IPS-20b (cell line): ENCODE measurements around the gene PTPRN2.
"Not testable (repeated sequence)": the region's sequence is repeated elsewhere in the genome, so short reads cannot be mapped to it uniquely, and the experiment has no call there.

Source experiments
- H3K27ac ChIP-seq: one replicate; pipeline ENCODE4 v1.5.1; 2013; ENCODE audit warnings: low read length
- H3K27me3 ChIP-seq: 2 replicates; pipeline ENCODE4 v1.6.1; 2013; ENCODE audit warnings: mild to moderate bottlenecking, low read length, inconsistent platforms; ENCODE audit not compliant: insufficient read depth
- H3K36me3 ChIP-seq: 2 replicates; pipeline ENCODE4 v1.6.1; 2013; ENCODE audit warnings: low read depth, mild to moderate bottlenecking, inconsistent platforms, low read length, moderate library complexity; ENCODE audit not compliant: insufficient read depth
- H3K4me1 ChIP-seq: 2 replicates; pipeline ENCODE4 v1.6.1; 2013; ENCODE audit warnings: mild to moderate bottlenecking, control low read depth, inconsistent platforms, low read length, moderate library complexity; ENCODE audit not compliant: insufficient read depth
- H3K4me3 ChIP-seq: 2 replicates; pipeline ENCODE4 v1.5.1; 2013; ENCODE audit warnings: mild to moderate bottlenecking, low read length, inconsistent platforms
- H3K9ac ChIP-seq: 2 replicates; pipeline ENCODE4 v1.6.1; 2013; ENCODE audit warnings: low read depth, mild to moderate bottlenecking, inconsistent platforms, low read length, moderate library complexity
- H3K9me3 ChIP-seq: 2 replicates; pipeline ENCODE4 v1.6.1; 2013; ENCODE audit warnings: mild to moderate bottlenecking, low read depth, low read length, inconsistent platforms; ENCODE audit not compliant: insufficient read depth

The PTPRN2 gene

DNA sequence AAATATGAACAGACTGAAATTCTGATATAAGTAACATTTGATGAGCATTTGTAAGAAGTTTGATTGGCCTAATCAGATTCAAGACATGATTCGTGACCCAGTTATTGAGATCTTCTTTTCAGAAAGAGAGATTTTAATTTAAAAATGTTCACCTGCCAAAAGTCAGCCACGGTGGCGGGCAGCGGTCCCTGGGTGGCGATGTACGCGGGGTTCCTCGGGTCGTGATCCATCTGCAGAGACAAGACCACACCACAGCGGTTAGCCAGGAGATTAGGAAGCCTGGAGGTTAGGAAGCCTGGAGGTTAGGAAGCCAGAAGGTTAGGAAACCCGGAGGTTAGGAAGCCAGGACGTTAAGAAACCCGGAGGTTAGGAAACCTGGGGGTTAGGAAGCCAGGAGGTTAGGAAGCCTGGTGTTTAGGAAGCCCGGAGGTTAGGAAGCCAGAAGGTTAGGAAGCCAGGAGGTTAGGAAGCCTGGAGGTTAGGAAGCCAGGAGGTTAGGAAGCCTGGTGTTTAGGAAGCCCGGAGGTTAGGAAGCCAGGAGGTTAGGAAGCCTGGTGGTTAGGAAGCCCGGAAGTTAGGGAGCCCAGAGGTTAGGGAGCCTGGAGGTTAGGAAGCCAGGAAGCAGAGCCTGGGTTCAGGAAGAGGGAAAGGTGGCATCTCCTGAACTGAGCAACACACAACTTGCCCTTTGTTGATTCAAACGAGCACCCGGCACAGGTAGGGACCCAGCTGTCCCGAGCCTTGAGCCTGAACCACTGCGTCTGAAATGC lies 992.4 kb downstream of the PTPRN2 start:
- Histone ChIP-seq H3K27me3 (peaks cover 98% of the 10 kb centered on the region), H3K27ac (no peak overlapping the region), H3K9me3 (peaks cover 55% of the 10 kb centered on the region), H3K9ac (no peak overlapping the region), H3K4me1 (no peaks in the 10 kb centered on the region), H3K36me3 (no peaks in the 10 kb centered on the region), H3K4me3 (no peak overlapping the region)

DNA sequence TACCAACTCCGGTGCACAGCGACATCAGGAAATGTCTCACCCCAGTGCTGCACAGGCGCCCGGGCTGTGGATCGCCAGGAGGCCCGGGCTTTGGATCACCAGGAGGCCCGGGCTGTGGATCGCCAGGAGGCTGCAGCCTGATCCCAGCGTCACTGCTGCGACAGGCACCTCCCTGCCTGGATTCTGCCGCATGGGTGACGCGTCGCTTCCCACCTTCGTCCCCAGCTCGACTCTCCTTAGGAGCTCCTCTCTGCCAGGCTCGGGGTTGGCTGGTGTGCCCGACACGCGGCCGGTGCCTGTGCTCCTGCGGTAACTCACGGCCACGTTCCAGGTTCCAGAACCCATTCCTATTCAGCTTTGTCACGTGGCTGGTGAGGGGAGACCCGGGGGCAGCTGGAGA lies 993.3 kb downstream of the PTPRN2 start:
- Histone ChIP-seq H3K27ac (no peak overlapping the region), H3K9me3 (peaks cover 56% of the 10 kb centered on the region), H3K4me1 (no peaks in the 10 kb centered on the region), H3K9ac (no peak overlapping the region), H3K36me3 (no peaks in the 10 kb centered on the region), H3K4me3 (no peak overlapping the region), H3K27me3 (peaks cover 100% of the 10 kb centered on the region)

DNA sequence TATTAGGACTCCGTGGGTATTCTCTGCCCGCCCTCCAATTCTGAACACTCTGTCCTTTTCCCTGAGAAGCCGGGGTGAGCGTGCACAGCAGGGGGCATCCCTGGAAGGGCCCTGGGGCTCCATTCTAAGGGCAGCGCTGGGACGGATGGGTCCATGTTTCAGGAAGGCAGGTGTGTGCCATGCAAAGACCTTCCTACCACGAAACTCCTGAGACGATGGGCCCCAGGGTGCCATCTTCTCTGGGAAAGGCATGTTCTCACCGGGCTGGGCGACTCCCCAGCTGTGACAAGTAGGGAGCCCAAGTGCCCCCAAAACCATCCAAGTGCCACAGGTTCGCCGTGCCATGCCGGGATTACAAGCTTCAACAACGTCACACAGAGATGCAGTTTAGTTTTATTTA lies 994.1 kb downstream of the PTPRN2 start:
- no peak overlapping the region for H3K4me3 ChIP-seq
- no peaks in the 10 kb centered on the region for H3K4me1 ChIP-seq
- peaks cover 64% of the 10 kb centered on the region for H3K9me3 ChIP-seq
- no peak overlapping the region for H3K9ac ChIP-seq
- H3K27ac ChIP-seq = no peak overlapping the region
- no peaks in the 10 kb centered on the region for H3K36me3 ChIP-seq
- H3K27me3 ChIP-seq = peaks cover 100% of the 10 kb centered on the region

DNA sequence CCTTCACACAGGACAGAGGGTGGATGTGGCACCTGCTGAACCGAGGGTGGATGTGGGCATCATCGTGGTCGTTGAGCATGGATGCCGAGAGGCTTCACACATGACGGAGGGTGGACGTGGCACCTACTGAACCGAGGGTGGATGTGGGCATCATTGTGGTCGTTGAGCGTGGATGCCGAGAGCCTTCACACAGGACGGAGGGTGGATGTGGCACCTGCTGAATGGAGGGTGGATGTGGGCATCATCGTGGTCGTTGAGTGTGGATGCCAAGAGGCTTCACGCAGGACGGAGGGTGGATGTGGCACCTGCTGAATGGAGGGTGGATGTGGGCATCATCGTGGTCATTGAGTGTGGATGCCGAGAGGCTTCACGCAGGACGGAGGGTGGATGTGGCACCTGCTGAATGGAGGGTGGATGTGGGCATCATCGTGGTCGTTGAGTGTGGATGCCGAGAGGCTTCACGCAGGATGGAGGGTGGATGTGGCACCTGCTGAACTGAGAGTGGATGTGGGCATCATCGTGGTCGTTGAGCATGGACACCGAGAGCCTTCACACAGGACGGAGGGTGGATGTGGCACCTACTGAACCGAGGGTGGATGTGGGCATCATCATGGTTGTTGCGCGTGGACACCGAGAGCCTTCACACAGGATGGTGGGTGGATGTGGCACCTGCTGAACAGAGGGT lies 994.8 kb downstream of the PTPRN2 start:
- not testable (repeated sequence) for H3K4me3 ChIP-seq, H3K27ac ChIP-seq, H3K36me3 ChIP-seq, H3K9ac ChIP-seq, H3K4me1 ChIP-seq
- Histone ChIP-seq H3K27me3 (peaks cover 99% of the 10 kb centered on the region), H3K9me3 (peaks cover 66% of the 10 kb centered on the region)

DNA sequence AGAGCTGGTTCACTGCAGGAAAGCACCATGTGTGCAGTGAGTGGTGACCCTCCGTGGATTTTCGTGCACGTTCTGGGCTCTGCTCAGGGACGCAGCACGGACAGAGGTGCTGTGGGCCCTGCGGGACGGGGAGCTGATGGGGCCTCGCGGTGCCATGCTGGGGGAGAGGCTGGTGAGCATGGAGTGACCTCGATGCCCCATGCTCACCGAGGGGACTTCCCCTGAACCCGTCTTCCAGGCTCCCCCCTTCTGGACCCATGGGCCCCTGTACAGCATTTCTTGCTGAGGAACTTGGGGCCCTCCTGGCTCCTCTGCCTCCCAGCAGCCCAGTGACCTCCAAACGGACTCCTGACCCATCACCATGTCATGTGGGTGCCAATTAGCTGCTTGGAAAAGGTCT lies 997.1 kb downstream of the PTPRN2 start:
- Histone ChIP-seq H3K27ac (no peak overlapping the region), H3K27me3 (peaks cover 94% of the 10 kb centered on the region), H3K4me1 (no peaks in the 10 kb centered on the region), H3K4me3 (no peak overlapping the region), H3K9me3 (peaks cover 69% of the 10 kb centered on the region), H3K36me3 (no peaks in the 10 kb centered on the region), H3K9ac (no peak overlapping the region)

DNA sequence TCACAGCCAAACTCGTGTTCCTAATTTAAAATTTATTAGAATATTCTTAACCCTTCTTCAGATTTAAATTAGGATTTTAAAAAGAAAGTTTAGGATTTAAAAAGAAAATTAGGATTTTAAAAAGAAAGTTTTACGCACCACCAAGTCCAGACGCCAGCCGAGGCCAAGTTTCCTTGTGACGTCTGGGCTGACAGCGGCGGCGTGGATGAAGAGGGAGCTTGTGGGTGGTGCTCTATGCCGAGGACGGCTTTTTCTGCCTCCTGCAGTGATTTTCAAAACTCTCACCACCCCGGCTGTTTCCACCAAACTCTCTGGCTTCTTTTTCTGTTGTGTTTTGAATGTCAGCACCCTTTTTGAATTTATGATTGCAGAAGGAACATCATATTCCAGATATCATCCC lies 997.9 kb downstream of the PTPRN2 start:
- H3K36me3 ChIP-seq = no peaks in the 10 kb centered on the region
- H3K27me3 ChIP-seq = peaks cover 85% of the 10 kb centered on the region
- H3K9ac ChIP-seq = no peak overlapping the region
- no peaks in the 10 kb centered on the region for H3K4me1 ChIP-seq
- peaks cover 77% of the 10 kb centered on the region for H3K9me3 ChIP-seq
- H3K27ac ChIP-seq = no peak overlapping the region
- H3K4me3 ChIP-seq = no peak overlapping the region

DNA sequence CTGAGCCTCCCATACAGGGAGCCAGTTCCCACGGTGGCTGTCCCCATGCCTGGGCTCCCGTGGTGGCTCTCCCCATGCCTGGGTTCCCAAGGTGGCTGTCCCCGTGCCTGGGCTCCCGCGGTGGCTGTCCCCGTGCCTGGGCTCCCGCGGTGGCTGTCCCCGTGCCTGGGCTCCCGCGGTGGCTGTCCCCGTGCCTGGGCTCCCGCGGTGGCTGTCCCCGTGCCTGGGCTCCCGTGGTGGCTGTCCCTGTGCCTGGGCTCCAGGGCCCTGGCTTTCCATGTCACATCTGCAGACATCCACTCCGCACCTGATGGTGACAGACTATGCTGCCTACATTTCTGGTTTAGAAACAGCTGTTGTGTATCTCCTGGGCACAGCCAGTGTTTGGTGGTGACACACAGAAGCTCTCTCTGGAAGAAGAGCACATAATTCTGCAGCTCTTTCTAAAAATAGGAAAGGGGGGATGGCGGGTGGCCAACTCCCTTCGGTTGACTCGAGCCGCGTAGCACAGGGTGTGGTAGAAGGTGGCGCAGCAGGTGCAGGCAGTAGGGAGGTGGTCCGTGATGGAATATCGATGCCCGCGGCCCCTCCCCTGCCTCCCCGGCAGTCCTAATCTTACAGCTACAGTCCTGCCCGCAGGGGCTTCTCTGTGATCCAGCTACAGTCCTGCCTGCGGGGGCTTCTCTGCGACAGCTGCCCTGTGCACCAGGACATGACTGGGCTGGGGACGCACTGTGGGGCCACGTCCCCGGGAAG lies 999.6 kb downstream of the PTPRN2 start:
- Histone ChIP-seq H3K4me3 (no peak overlapping the region), H3K9ac (no peak overlapping the region), H3K27ac (no peak overlapping the region), H3K27me3 (peaks cover 68% of the 10 kb centered on the region), H3K36me3 (no peaks in the 10 kb centered on the region), H3K9me3 (peaks cover 71% of the 10 kb centered on the region), H3K4me1 (no peaks in the 10 kb centered on the region)

DNA sequence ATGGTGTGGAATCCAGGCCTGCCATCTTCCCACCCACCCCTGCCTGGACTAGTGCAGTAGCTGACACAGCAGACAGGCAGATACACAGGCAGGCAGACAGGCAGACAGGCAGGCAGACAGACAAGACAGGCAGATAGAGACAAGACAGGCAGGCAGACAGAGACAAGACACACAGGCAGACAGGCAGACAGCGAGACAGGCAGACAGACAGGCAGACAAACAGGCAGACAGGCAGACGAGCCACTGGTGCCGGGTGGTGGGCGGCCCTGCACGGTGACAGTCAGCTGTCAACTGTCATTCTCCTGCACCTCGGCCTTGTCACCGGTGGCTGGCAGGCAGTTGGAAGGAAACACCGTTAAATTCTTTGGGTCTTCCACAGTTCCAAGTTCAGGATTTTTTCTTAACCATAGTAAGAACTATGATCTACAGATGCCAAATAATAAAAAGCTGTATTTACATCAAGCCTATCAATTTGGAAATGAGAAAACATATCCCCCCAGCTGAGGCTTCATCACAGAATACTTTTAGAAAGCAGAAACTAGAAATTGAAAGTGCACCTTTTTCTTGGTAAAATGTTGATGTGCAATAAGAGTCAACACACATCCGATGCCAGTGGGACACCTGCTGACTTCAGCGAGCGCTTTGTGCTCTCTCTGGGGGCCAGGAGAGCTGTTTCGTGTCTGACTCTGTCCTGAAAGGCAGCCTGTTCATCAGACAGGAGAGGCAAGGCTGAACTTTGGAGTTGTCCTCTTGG lies 1000.4 kb downstream of the PTPRN2 start:
- no peak overlapping the region for H3K9ac ChIP-seq
- peaks cover 67% of the 10 kb centered on the region for H3K9me3 ChIP-seq
- peaks cover 61% of the 10 kb centered on the region for H3K27me3 ChIP-seq
- no peaks in the 10 kb centered on the region for H3K36me3 ChIP-seq
- no peak overlapping the region for H3K4me3 ChIP-seq
- H3K27ac ChIP-seq = no peak overlapping the region
- H3K4me1 ChIP-seq = no peaks in the 10 kb centered on the region

DNA sequence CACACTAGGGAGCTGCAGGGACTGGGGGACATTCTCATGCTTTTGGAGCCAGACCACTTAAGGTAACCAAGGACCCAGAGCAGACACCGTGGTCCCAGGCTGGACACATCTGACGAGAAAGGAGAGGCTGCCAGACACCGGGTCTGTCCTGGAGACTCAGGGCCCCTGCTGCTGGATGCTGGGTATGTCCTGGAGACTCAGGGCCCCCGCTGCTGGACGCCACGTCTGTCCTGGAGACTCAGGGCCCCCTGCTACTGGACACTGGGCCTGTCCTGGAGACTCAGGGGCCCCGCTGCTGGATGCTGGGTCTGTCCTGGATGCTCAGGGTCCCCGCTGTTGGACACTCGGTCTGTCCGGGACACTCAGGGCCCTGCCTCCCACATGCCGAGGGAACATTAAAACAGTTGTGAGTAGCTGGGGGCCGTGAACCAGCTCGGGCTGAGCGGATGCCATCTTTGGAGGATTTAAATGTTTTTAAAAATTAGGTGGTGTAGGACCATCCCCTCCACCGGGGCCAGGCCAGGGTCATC lies 1001.1 kb downstream of the PTPRN2 start:
- Histone ChIP-seq H3K27ac (no peak overlapping the region), H3K36me3 (no peaks in the 10 kb centered on the region), H3K9me3 (peaks cover 64% of the 10 kb centered on the region), H3K9ac (no peak overlapping the region), H3K27me3 (peaks cover 53% of the 10 kb centered on the region), H3K4me1 (no peaks in the 10 kb centered on the region), H3K4me3 (no peak overlapping the region)

DNA sequence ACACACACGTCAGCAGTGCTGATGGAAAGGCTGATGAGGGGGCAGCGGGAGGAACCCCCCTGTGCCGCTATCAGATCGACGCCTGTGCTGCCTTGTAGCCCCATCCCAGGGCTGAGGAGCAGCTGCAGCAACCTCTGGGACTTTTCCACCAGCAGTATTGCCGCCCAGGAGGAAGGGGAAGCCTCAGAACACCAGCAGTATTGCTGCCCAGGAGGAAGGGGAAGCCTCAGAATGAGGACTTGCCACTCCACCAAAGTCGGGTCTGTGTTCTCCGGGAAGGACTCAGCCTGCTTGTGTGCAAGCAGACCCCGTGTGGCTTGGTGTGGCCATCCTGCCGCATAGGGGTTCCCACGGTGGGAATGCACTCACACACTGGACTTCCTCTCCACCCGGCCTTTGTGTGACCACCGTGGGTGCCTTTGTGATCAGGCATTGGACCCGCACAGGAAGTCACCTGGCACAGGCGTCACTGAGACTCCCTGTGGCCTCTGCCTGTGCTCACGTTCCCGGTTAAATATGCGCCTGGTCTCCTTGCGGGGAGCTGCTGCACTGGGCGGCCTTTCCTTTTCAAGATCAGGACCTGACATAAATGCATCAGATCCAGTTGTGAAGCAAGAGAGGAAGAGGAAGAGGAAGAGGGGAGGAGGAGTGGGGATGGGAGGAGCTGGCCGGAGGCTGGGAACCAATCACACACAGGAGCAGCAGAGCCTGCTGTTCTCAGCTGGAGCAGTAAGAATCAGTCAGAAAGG lies 1002.3 kb downstream of the PTPRN2 start:
- H3K4me3 ChIP-seq = no peak overlapping the region
- H3K9me3 ChIP-seq = peaks cover 58% of the 10 kb centered on the region
- no peaks in the 10 kb centered on the region for H3K4me1 ChIP-seq
- H3K9ac ChIP-seq = no peak overlapping the region
- peaks cover 41% of the 10 kb centered on the region for H3K27me3 ChIP-seq
- no peak overlapping the region for H3K27ac ChIP-seq
- no peaks in the 10 kb centered on the region for H3K36me3 ChIP-seq

DNA sequence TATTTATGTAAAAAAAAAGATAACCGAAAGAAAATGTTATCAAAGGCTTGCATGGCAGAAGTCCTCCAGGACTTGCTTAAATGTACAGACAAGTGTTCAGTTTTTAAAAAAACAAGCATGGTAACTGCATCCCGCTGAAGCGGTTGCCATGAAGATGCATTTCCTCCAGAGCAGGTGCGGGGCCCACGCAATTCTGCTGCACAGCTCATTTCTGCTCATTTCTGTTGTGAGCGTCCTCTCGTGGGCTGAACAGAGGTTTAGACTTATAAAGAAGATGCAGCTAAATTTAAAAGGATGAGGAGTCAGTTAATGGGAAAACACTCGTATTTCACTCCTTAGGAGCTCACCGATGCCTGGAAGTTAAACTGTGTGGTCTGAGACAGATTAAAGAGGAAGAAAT lies 1003.2 kb downstream of the PTPRN2 start:
- Histone ChIP-seq H3K27me3 (peaks cover 33% of the 10 kb centered on the region), H3K4me1 (no peaks in the 10 kb centered on the region), H3K9ac (no peak overlapping the region), H3K27ac (no peak overlapping the region), H3K4me3 (no peak overlapping the region), H3K9me3 (peaks cover 63% of the 10 kb centered on the region), H3K36me3 (no peaks in the 10 kb centered on the region)
